Ammon's horn (tissue), 1 donor: ENCODE measurements around the gene TCEAL5.
"Not testable (repeated sequence)": the region's sequence is repeated elsewhere in the genome, so short reads cannot be mapped to it uniquely, and the experiment has no call there.

Source experiments
- DNase-seq: peaks from one replicate; pipeline ENCODE4 v3.0.0-alpha.2; 2016; ENCODE audit warnings: low spot score

TCEAL5 gene

DNA sequence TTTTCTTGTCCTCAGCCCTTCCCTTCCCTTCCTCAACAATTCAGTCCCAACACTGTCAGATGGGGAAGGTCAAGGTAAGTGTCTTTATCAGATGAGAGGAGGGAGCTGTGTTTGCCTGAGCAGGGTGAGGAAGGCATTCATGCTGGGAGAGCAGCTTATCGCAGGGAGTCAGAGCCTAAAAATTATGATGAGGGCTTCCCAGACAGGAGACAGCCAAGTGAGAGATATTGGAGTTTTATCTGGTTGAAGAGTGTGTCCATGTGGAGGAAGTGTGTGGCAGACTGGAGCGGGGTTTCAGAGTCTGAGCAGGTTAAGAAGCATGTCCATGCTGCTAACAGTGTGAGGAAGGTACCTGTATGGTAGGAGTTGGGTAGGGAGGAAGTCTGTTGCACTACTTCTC, 43.3 kb downstream of the TCEAL5 start:
- no peak for DNase-seq

DNA sequence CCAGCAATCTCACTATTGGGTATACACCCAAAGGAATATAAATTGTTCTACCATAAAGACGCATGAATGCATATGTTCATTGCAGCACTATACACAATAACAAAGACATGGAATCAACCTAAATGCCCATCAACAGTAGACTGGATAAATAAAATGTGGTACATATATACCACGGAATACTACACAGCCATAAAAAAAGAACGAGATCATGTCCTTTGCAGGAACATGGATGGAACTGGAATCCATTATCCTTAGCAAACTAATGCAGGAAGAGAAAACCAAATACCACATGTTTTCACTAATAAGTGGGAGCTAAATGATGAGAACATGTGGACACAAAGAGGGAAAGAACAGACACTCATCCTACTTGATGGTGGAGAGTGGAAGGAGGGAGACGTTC, 50.6 kb downstream of the TCEAL5 start:
- not testable (repeated sequence) for DNase-seq
